HG03280 (cell line): ENCODE results near the gene MFAP1.
"Not testable (repeated sequence)": the region's sequence is repeated elsewhere in the genome, so short reads cannot be mapped to it uniquely, and the experiment has no call there.

Experiments used
- ATAC-seq: cut with Tn5 transposase; IDR thresholded peaks from one replicate; pipeline ENCODE4 v1.9.1; 2021; ENCODE audit warnings: mild to moderate bottlenecking, moderate library complexity; ENCODE audit not compliant: unreplicated experiment

The MFAP1 gene

GRCh38 chr15:43825305-43825704, 815 bp upstream of the MFAP1 start:
- not testable (repeated sequence) for ATAC-seq

GRCh38 chr15:43821505-43821904, 3.0 kb downstream of the MFAP1 start:
- no peak for ATAC-seq

- not testable (repeated sequence) for ATAC-seq
These were observed 9.4 kb downstream of the MFAP1 start for GRCh38 chr15:43815064-43815463.

- no peak for ATAC-seq
These were observed 15.4 kb downstream of the MFAP1 start for GRCh38 chr15:43808960-43809678.

GRCh38 chr15:43808435-43808950, 16.0 kb downstream of the MFAP1 start:
- ATAC-seq, result no peak

- not testable (repeated sequence) for ATAC-seq
These were observed 21.8 kb downstream of the MFAP1 start for GRCh38 chr15:43802676-43803075.

- ATAC-seq, result peak; percentile 90
These were observed 24.0 kb downstream of the MFAP1 start, which contains the start of gene HYPK for GRCh38 chr15:43800286-43801141. TSS of gene HYPK (plus strand) at chr15:43800599. CDS start at chr15:43800623, 24 bp downstream.

GRCh38 chr15:43799945-43800285, 24.6 kb downstream of the MFAP1 start, which contains the start of gene SERINC4:
TSS of gene SERINC4 (minus strand) at chr15:43800220. CDS start at chr15:43799986, 234 bp downstream.
- ATAC-seq, result no peak

GRCh38 chr15:43799209-43799944, 25.1 kb downstream of the MFAP1 start:
- no peak for ATAC-seq

- no peak for ATAC-seq
These were observed 27.9 kb downstream of the MFAP1 start for GRCh38 chr15:43796566-43796965.

- ATAC-seq, result no peak
These were observed 28.5 kb downstream of the MFAP1 start for GRCh38 chr15:43795997-43796396.

- no peak for ATAC-seq
These were observed 29.3 kb downstream of the MFAP1 start for GRCh38 chr15:43795197-43795596.

GRCh38 chr15:43794269-43795037, 30.0 kb downstream of the MFAP1 start:
- no peak for ATAC-seq

GRCh38 chr15:43793647-43794046, 30.8 kb downstream of the MFAP1 start:
- ATAC-seq, result no peak

GRCh38 chr15:43792761-43793476, 31.6 kb downstream of the MFAP1 start:
- ATAC-seq, result peak; percentile 4

- peak; percentile 89 for ATAC-seq
These were observed 32.3 kb downstream of the MFAP1 start, which contains the start of gene SERF2 for GRCh38 chr15:43791993-43792760. TSS of gene SERF2 (plus strand) at chr15:43792320. CDS start at chr15:43792377, 57 bp downstream.

- ATAC-seq, result no peak
These were observed 35.1 kb downstream of the MFAP1 start for GRCh38 chr15:43789409-43789808.

GRCh38 chr15:43779016-43779415, 45.5 kb downstream of the MFAP1 start:
- ATAC-seq, result no peak
